Measurements from ENCODE around the gene RNF138.

DNA sequence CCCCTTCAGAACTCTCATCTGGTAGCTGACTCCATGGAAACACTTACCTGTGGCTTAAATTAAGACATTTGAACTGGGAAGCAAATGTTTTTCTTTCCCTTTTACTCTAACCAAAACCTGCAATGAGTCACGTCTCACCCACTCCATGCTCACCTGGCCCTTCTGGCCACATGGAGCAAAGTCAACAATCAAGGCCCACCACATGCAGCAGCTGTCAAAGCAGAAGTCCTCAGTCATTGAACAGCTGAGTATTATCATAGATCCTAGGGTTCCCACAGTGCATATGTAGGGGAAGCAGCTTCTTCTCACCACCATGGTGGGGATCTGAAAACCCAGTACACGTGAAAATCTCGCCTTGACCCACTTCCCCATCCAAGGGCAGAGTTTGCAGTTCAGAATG, 85.9 kb downstream of the RNF138 start:
- TF ChIP-seq TAF1 (IDR thresholded peaks at IDR 0.05; ENCODE audit: borderline replicate concordance, low read depth, low read length) (no peak), POLR2AphosphoS5 (IDR thresholded peaks at IDR 0.05; ENCODE audit: low read depth, low read length) (no peak)

Data from GM12892 (cell line).